ENCODE data around the gene TRAPPC5. TPM values are rescaled to one million over a fixed set of nuclear protein-coding genes. Genes with fewer than 3 reads are reported as not detected.

The TRAPPC5 gene
- total RNA-seq, 1 donor from 2014 or later = 116 TPM

- Histone ChIP-seq H3K27me3 (ENCODE audit: low read depth) (peaks cover 88% of the 10 kb centered on the region), H3K27ac (replicated peaks) (no peak overlapping the region), H3K36me3 (no peaks in the 10 kb centered on the region), H3K9me3 (replicated peaks) (no peaks in the 10 kb centered on the region), H3K4me1 (no peaks in the 10 kb centered on the region), H3K4me3 (no peak overlapping the region)
- intact Hi-C loops (cut with micrococcal nuclease) = no loop called here
- DNase-seq = no peak
- TF ChIP-seq CTCF (IDR thresholded peaks at IDR 0.05; ENCODE audit: borderline replicate concordance) = no peak
Measured at GRCh38 chr19:7725791-7726190, 45.2 kb downstream of the TRAPPC5 start.

GRCh38 chr19:7729211-7729610 lies 48.6 kb downstream of the TRAPPC5 start:
- no peak for TF ChIP-seq CTCF (IDR thresholded peaks at IDR 0.05; ENCODE audit: borderline replicate concordance)
- DNase-seq = no peak
- Histone ChIP-seq H3K4me1 (no peaks in the 10 kb centered on the region), H3K27ac (replicated peaks) (no peak overlapping the region), H3K27me3 (ENCODE audit: low read depth) (peaks cover 96% of the 10 kb centered on the region), H3K36me3 (no peaks in the 10 kb centered on the region), H3K9me3 (replicated peaks) (no peaks in the 10 kb centered on the region), H3K4me3 (no peak overlapping the region)
- intact Hi-C loops (cut with micrococcal nuclease) = no loop called here

- no peaks in the 10 kb centered on the region for H3K4me1 ChIP-seq
- H3K9me3 ChIP-seq (replicated peaks) = no peaks in the 10 kb centered on the region
- no peak overlapping the region for H3K27ac ChIP-seq (replicated peaks)
- H3K36me3 ChIP-seq = no peaks in the 10 kb centered on the region
- no peak for DNase-seq
- intact Hi-C loops (cut with micrococcal nuclease) = no loop called here
- H3K4me3 ChIP-seq = no peak overlapping the region
- H3K27me3 ChIP-seq (ENCODE audit: low read depth) = peaks cover 94% of the 10 kb centered on the region
- no peak for TF ChIP-seq CTCF (IDR thresholded peaks at IDR 0.05; ENCODE audit: borderline replicate concordance)
Measured at GRCh38 chr19:7729831-7730285, 49.2 kb downstream of the TRAPPC5 start.

- intact Hi-C loops (cut with micrococcal nuclease) = no loop called here
- peaks cover 87% of the 10 kb centered on the region for H3K27me3 ChIP-seq (ENCODE audit: low read depth)
- no peaks in the 10 kb centered on the region for H3K36me3 ChIP-seq
- no peak for TF ChIP-seq CTCF (IDR thresholded peaks at IDR 0.05; ENCODE audit: borderline replicate concordance)
- H3K27ac ChIP-seq (replicated peaks) = no peak overlapping the region
- no peaks in the 10 kb centered on the region for H3K4me1 ChIP-seq
- H3K4me3 ChIP-seq = no peak overlapping the region
- no peaks in the 10 kb centered on the region for H3K9me3 ChIP-seq (replicated peaks)
- DNase-seq = no peak
Measured at GRCh38 chr19:7730286-7731217, 49.9 kb downstream of the TRAPPC5 start.

GRCh38 chr19:7731218-7731595 lies 50.6 kb downstream of the TRAPPC5 start:
- no peak overlapping the region for H3K27ac ChIP-seq (replicated peaks)
- no peak for TF ChIP-seq CTCF (IDR thresholded peaks at IDR 0.05; ENCODE audit: borderline replicate concordance)
- DNase-seq = no peak
- no peaks in the 10 kb centered on the region for H3K4me1 ChIP-seq
- H3K4me3 ChIP-seq = no peak overlapping the region
- intact Hi-C loops (cut with micrococcal nuclease) = no loop called here
- H3K36me3 ChIP-seq = no peaks in the 10 kb centered on the region
- H3K9me3 ChIP-seq (replicated peaks) = no peaks in the 10 kb centered on the region
- peaks cover 81% of the 10 kb centered on the region for H3K27me3 ChIP-seq (ENCODE audit: low read depth)
